GM21576 (cell line): ENCODE measurements around the gene ACSF3.

Experiments used
- ATAC-seq: cut with Tn5 transposase; IDR thresholded peaks from one replicate; pipeline ENCODE4 v1.9.1; 2021; ENCODE audit warnings: mild to moderate bottlenecking, moderate library complexity; ENCODE audit not compliant: unreplicated experiment

The ACSF3 gene

GRCh38 chr16:89094252-89094879, 714 bp downstream of the ACSF3 start:
- no peak for ATAC-seq

- no peak for ATAC-seq
Measured at GRCh38 chr16:89094880-89095258, 1.2 kb downstream of the ACSF3 start.

- no peak for ATAC-seq
Measured at GRCh38 chr16:89095491-89095951, 1.9 kb downstream of the ACSF3 start.

GRCh38 chr16:89096042-89096717, 2.5 kb downstream of the ACSF3 start:
- no peak for ATAC-seq

- ATAC-seq, result no peak
Measured at GRCh38 chr16:89096768-89097391, 3.2 kb downstream of the ACSF3 start.

- no peak for ATAC-seq
Measured at GRCh38 chr16:89097392-89097772, 3.7 kb downstream of the ACSF3 start.

GRCh38 chr16:89098767-89099430, 5.2 kb downstream of the ACSF3 start:
- no peak for ATAC-seq

GRCh38 chr16:89099905-89100304, 6.3 kb downstream of the ACSF3 start:
- no peak for ATAC-seq

GRCh38 chr16:89100601-89101302, 7.1 kb downstream of the ACSF3 start:
- ATAC-seq, result no peak

GRCh38 chr16:89101303-89102040, 7.8 kb downstream of the ACSF3 start:
- ATAC-seq, result no peak

- no peak for ATAC-seq
Measured at GRCh38 chr16:89102041-89102471, 8.4 kb downstream of the ACSF3 start.

GRCh38 chr16:89102481-89103073, 8.9 kb downstream of the ACSF3 start:
- no peak for ATAC-seq

GRCh38 chr16:89103156-89103555, 9.5 kb downstream of the ACSF3 start:
- no peak for ATAC-seq

- ATAC-seq, result no peak
Measured at GRCh38 chr16:89103781-89104180, 10.1 kb downstream of the ACSF3 start.

GRCh38 chr16:89104303-89104702, 10.7 kb downstream of the ACSF3 start:
- no peak for ATAC-seq

- no peak for ATAC-seq
Measured at GRCh38 chr16:89104930-89105571, 11.4 kb downstream of the ACSF3 start.

- no peak for ATAC-seq
Measured at GRCh38 chr16:89105599-89106151, 12.0 kb downstream of the ACSF3 start.

- no peak for ATAC-seq
Measured at GRCh38 chr16:89106533-89107202, 13.0 kb downstream of the ACSF3 start.

- no peak for ATAC-seq
Measured at GRCh38 chr16:89107203-89107582, 13.5 kb downstream of the ACSF3 start.
